WI38 (cell line): ENCODE data around the gene PTPRG.

Source experiments
- H3K4me3 ChIP-seq: 2 replicates; pipeline ENCODE4 v1.5.1; 2011; ENCODE audit warnings: low read depth, mild to moderate bottlenecking, control low read depth, low read length
- TF ChIP-seq, protein P1 (sequence below): IDR thresholded peaks from 2 replicates; pipeline ENCODE4 v1.5.1; 2012; ENCODE audit warnings: low read depth, mild to moderate bottlenecking, control low read depth, low read length

The PTPRG gene

GRCh38 chr3:61804782-61805181 is 243.4 kb downstream of the PTPRG start:
- TF ChIP-seq, protein P1, sequence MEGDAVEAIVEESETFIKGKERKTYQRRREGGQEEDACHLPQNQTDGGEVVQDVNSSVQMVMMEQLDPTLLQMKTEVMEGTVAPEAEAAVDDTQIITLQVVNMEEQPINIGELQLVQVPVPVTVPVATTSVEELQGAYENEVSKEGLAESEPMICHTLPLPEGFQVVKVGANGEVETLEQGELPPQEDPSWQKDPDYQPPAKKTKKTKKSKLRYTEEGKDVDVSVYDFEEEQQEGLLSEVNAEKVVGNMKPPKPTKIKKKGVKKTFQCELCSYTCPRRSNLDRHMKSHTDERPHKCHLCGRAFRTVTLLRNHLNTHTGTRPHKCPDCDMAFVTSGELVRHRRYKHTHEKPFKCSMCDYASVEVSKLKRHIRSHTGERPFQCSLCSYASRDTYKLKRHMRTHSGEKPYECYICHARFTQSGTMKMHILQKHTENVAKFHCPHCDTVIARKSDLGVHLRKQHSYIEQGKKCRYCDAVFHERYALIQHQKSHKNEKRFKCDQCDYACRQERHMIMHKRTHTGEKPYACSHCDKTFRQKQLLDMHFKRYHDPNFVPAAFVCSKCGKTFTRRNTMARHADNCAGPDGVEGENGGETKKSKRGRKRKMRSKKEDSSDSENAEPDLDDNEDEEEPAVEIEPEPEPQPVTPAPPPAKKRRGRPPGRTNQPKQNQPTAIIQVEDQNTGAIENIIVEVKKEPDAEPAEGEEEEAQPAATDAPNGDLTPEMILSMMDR: no peak
- H3K4me3 ChIP-seq: no peak overlapping the region

GRCh38 chr3:61805510-61806080 is 244.2 kb downstream of the PTPRG start:
- H3K4me3 ChIP-seq: no peak overlapping the region
- TF ChIP-seq, protein P1: no peak

DNA sequence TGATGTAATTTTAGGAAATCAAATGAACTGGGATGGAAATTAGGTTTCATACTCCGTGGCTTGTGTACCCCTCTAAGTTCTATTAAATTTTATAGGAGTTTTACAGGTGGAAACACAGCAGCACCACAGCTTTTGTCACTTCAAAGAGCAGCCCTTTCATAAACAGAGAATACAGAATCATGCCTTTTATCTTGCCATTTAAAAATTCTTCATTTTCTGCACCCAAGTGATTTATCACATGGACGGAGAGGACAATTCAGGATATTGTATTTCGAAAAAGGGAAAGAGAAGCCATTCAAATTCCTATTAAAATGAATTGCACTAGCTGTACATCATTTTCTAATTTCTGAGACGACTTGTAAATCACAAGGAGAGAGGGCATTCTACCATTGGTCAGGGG is 245.4 kb downstream of the PTPRG start:
- TF ChIP-seq, protein P1: no peak
- no peak overlapping the region for H3K4me3 ChIP-seq

DNA sequence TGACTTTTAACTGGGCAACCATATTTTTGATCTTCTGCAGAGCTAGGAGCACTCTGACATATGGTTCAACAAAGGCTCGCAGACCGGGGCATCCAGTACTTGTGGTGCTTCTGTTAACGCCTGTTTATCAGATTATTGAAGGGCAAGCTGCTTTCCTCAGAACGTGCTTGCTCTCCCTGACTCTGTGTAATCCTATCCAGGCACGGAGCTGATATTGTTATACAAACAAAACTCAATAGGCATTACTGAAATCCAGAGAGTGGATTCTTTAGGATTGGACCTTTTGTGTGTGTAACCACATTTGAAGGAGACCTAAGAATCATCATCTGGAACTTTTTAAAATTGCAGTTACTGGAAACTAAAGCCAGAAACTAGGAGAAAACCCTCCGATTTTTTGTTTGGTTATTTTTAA is 246.5 kb downstream of the PTPRG start:
- H3K4me3 ChIP-seq: no peak overlapping the region
- TF ChIP-seq, protein P1: no peak

DNA sequence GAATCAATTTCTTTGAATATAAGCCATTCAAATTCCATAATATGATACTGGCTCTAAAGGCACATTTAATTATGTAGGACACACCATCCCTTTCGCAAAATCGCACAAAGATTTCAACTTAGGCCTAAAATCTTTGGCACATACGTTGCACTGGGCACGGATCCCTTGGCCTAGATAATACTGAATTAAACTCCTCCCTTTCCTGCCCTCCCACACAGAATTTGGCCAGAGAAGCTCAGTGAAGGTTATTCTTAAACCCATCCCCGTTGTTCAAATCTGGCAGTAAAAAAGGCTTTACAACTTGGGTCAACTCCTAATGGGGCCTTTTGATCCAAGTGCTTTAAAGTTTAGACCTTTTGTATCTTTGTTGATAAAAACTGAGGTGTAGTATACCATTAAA is 247.2 kb downstream of the PTPRG start:
- TF ChIP-seq, protein P1: no peak
- no peak overlapping the region for H3K4me3 ChIP-seq

- H3K4me3 ChIP-seq: no peak overlapping the region
- TF ChIP-seq, protein P1: no peak
Measured at GRCh38 chr3:61808999-61809398, 247.6 kb downstream of the PTPRG start.

- TF ChIP-seq, protein P1: no peak
Measured at GRCh38 chr3:61809879-61810278, 248.5 kb downstream of the PTPRG start.

More at GRCh38 chr3:61809879-61810278, 248.5 kb downstream of the PTPRG start:
- no peak overlapping the region for H3K4me3 ChIP-seq
